Skeletal muscle satellite cell (primary cell): ENCODE results near the gene ARSH. TPM values are rescaled to one million over a fixed set of nuclear protein-coding genes. Genes with fewer than 3 reads are reported as not detected.
"Not testable (repeated sequence)": the region's sequence is repeated elsewhere in the genome, so short reads cannot be mapped to it uniquely, and the experiment has no call there.

Source experiments
- H3K27me3 ChIP-seq: 2 replicates; pipeline ENCODE4 v1.7.0; 2013; ENCODE audit warnings: low read length; ENCODE audit not compliant: control insufficient read depth, insufficient read depth
- H3K36me3 ChIP-seq: 2 replicates; pipeline ENCODE4 v1.7.0; 2013; ENCODE audit warnings: mild to moderate bottlenecking, control low read depth, low read length; ENCODE audit not compliant: insufficient read depth
- H3K4me1 ChIP-seq: 2 replicates; pipeline ENCODE4 v1.7.0; 2013; ENCODE audit warnings: low read length; ENCODE audit not compliant: control insufficient read depth, insufficient read depth
- H3K4me2 ChIP-seq: 2 replicates; pipeline ENCODE4 v1.7.0; 2013; ENCODE audit warnings: mild to moderate bottlenecking, low read length
- H3K4me3 ChIP-seq: 2 replicates; pipeline ENCODE4 v1.7.0; 2013; ENCODE audit warnings: low read length
- H3K9ac ChIP-seq: 2 replicates; pipeline ENCODE4 v1.7.0; 2013; ENCODE audit warnings: mild to moderate bottlenecking, low read depth, low read length, moderate library complexity
- H3K9me3 ChIP-seq: replicated peaks from 2 replicates; pipeline ENCODE4 v1.7.0; 2013; ENCODE audit warnings: mild to moderate bottlenecking, control low read depth, low read length
- total RNA-seq: library from RNA; depleted of rRNA; stranded (reverse); fragments of >200 nt; gene quantifications from 2 replicates; pipeline ENCODE4 v1.2.3, GENCODE V29; 2012; rRNA removed

ARSH gene
- total RNA-seq, result not detected in 2 replicates

GRCh38 chrX:3006495-3006894 is at the start of gene ARSH:
ARSH (plus strand) TSS chrX:3006546; CDS start chrX:3006613, 67 bp downstream.
- Histone ChIP-seq H3K9me3 (no peaks in the 10 kb centered on the region), H3K36me3 (no peaks in the 10 kb centered on the region), H3K27me3 (no peaks in the 10 kb centered on the region), H3K4me3 (no peak within 1 kb of the TSS), H3K4me2 (no peak within 1 kb of the TSS), H3K4me1 (no peaks in the 10 kb centered on the region), H3K9ac (no peak within 1 kb of the TSS)

GRCh38 chrX:2958199-2958598 is 48.1 kb upstream of the ARSH start:
- Histone ChIP-seq H3K4me3 (no peak overlapping the region), H3K9ac (no peak overlapping the region), H3K27me3 (no peaks in the 10 kb centered on the region), H3K4me2 (no peak overlapping the region), H3K9me3 (no peaks in the 10 kb centered on the region), H3K36me3 (no peaks in the 10 kb centered on the region), H3K4me1 (no peaks in the 10 kb centered on the region)

GRCh38 chrX:2960861-2961515 is 45.4 kb upstream of the ARSH start:
- H3K4me2 ChIP-seq, result no peak overlapping the region
- H3K36me3 ChIP-seq, result no peaks in the 10 kb centered on the region
- H3K9ac ChIP-seq, result no peak overlapping the region
- H3K4me3 ChIP-seq, result no peak overlapping the region
- peaks cover 13% of the 10 kb centered on the region for H3K4me1 ChIP-seq
- H3K27me3 ChIP-seq, result no peaks in the 10 kb centered on the region
- H3K9me3 ChIP-seq, result no peaks in the 10 kb centered on the region

GRCh38 chrX:2962381-2962780 is 44.0 kb upstream of the ARSH start:
- no peaks in the 10 kb centered on the region for H3K36me3 ChIP-seq
- H3K4me2 ChIP-seq, result no peak overlapping the region
- H3K4me1 ChIP-seq, result peaks cover 13% of the 10 kb centered on the region
- no peaks in the 10 kb centered on the region for H3K9me3 ChIP-seq
- no peak overlapping the region for H3K4me3 ChIP-seq
- H3K27me3 ChIP-seq, result no peaks in the 10 kb centered on the region
- no peak overlapping the region for H3K9ac ChIP-seq

- H3K4me1 ChIP-seq, result peaks cover 16% of the 10 kb centered on the region
- not testable (repeated sequence) for H3K9ac ChIP-seq, H3K27me3 ChIP-seq, H3K9me3 ChIP-seq, H3K4me3 ChIP-seq, H3K4me2 ChIP-seq, H3K36me3 ChIP-seq
These were observed 42.9 kb upstream of the ARSH start for GRCh38 chrX:2963449-2963848.

- Histone ChIP-seq H3K9ac (peak overlapping the region; percentile 61), H3K4me1 (peaks cover 16% of the 10 kb centered on the region), H3K4me3 (peak overlapping the region; percentile 33), H3K4me2 (peak overlapping the region; percentile 53)
- H3K9me3 ChIP-seq, H3K36me3 ChIP-seq, H3K27me3 ChIP-seq: not testable (repeated sequence)
These were observed 42.2 kb upstream of the ARSH start for GRCh38 chrX:2963992-2964794.

GRCh38 chrX:2965965-2966364 is 40.4 kb upstream of the ARSH start:
- H3K4me2 ChIP-seq, result no peak overlapping the region
- no peaks in the 10 kb centered on the region for H3K27me3 ChIP-seq
- H3K9me3 ChIP-seq, result no peaks in the 10 kb centered on the region
- H3K9ac ChIP-seq, result no peak overlapping the region
- H3K4me1 ChIP-seq, result peaks cover 16% of the 10 kb centered on the region
- H3K36me3 ChIP-seq, result no peaks in the 10 kb centered on the region
- no peak overlapping the region for H3K4me3 ChIP-seq

- Histone ChIP-seq H3K4me2 (no peak overlapping the region), H3K4me1 (peaks cover 16% of the 10 kb centered on the region), H3K9ac (no peak overlapping the region), H3K36me3 (no peaks in the 10 kb centered on the region), H3K27me3 (no peaks in the 10 kb centered on the region), H3K4me3 (no peak overlapping the region), H3K9me3 (no peaks in the 10 kb centered on the region)
These were observed 39.3 kb upstream of the ARSH start for GRCh38 chrX:2967012-2967411.

GRCh38 chrX:2967584-2967983 is 38.8 kb upstream of the ARSH start:
- Histone ChIP-seq H3K27me3 (no peaks in the 10 kb centered on the region), H3K4me1 (peaks cover 16% of the 10 kb centered on the region), H3K4me3 (peak overlapping the region; percentile 53), H3K9me3 (no peaks in the 10 kb centered on the region), H3K36me3 (no peaks in the 10 kb centered on the region), H3K4me2 (peak overlapping the region; percentile 82), H3K9ac (peak overlapping the region; percentile 53)

- Histone ChIP-seq H3K4me1 (peaks cover 16% of the 10 kb centered on the region), H3K4me2 (peak overlapping the region; percentile 82), H3K9ac (peak overlapping the region; percentile 53), H3K9me3 (no peaks in the 10 kb centered on the region), H3K4me3 (peak overlapping the region; percentile 53), H3K27me3 (no peaks in the 10 kb centered on the region), H3K36me3 (no peaks in the 10 kb centered on the region)
These were observed 38.1 kb upstream of the ARSH start for GRCh38 chrX:2967998-2968909.

- H3K36me3 ChIP-seq, result no peaks in the 10 kb centered on the region
- no peaks in the 10 kb centered on the region for H3K27me3 ChIP-seq
- H3K9me3 ChIP-seq, result no peaks in the 10 kb centered on the region
These were observed 37.3 kb upstream of the ARSH start for GRCh38 chrX:2969021-2969420.

More at GRCh38 chrX:2969021-2969420, 37.3 kb upstream of the ARSH start:
- Histone ChIP-seq H3K4me3 (no peak overlapping the region), H3K4me1 (peaks cover 12% of the 10 kb centered on the region), H3K4me2 (no peak overlapping the region), H3K9ac (no peak overlapping the region)
